Coronary artery (tissue), 2 donors: ENCODE results near the gene AKAP13.

Experiments used
- DNase-seq: peaks from one replicate; pipeline ENCODE4 v3.0.0-alpha.2; 2017; ENCODE audit warnings: low spot score
- H3K27ac ChIP-seq, 2 donors: fragments of 200-600 bp; sonication (generic); one replicate each; pipeline ENCODE4 v1.5.1; 2016 to 2019
- H3K4me3 ChIP-seq: fragments of 200-600 bp; sonication (generic); 2 replicates; pipeline ENCODE4 v1.5.1; 2016; ENCODE audit warnings: mild to moderate bottlenecking, moderate library complexity
- TF ChIP-seq, protein P1 (sequence below): fragments of 200-600 bp; sonication (generic); IDR thresholded peaks from one replicate; pipeline ENCODE4 v1.5.1; 2019; ENCODE audit warnings: antibody characterized with exemption

AKAP13 gene

DNA sequence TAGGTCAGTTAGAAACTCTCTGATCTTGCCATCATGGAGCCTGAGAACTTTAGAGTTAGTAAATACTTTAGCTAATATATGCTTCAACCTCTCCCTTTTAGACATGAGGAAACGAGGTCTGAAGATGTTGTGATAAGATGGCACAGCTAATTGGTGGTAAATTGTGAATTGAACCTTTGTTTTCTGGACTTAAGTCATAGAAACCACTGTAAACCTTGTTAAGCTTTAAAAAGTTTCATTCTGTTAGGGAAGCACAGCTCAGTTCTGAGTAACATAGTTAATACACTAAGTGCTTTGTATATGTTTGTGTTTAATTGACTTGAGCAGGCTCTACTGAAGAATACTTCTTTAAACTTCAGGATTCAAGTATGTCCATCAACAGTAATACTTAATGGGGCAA, 108.6 kb downstream of the AKAP13 start:
- no peak for DNase-seq
- Histone ChIP-seq H3K4me3 (no peak overlapping the region), H3K27ac (no peak overlapping the region)
- TF ChIP-seq, protein P1, sequence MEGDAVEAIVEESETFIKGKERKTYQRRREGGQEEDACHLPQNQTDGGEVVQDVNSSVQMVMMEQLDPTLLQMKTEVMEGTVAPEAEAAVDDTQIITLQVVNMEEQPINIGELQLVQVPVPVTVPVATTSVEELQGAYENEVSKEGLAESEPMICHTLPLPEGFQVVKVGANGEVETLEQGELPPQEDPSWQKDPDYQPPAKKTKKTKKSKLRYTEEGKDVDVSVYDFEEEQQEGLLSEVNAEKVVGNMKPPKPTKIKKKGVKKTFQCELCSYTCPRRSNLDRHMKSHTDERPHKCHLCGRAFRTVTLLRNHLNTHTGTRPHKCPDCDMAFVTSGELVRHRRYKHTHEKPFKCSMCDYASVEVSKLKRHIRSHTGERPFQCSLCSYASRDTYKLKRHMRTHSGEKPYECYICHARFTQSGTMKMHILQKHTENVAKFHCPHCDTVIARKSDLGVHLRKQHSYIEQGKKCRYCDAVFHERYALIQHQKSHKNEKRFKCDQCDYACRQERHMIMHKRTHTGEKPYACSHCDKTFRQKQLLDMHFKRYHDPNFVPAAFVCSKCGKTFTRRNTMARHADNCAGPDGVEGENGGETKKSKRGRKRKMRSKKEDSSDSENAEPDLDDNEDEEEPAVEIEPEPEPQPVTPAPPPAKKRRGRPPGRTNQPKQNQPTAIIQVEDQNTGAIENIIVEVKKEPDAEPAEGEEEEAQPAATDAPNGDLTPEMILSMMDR, result no peak

DNA sequence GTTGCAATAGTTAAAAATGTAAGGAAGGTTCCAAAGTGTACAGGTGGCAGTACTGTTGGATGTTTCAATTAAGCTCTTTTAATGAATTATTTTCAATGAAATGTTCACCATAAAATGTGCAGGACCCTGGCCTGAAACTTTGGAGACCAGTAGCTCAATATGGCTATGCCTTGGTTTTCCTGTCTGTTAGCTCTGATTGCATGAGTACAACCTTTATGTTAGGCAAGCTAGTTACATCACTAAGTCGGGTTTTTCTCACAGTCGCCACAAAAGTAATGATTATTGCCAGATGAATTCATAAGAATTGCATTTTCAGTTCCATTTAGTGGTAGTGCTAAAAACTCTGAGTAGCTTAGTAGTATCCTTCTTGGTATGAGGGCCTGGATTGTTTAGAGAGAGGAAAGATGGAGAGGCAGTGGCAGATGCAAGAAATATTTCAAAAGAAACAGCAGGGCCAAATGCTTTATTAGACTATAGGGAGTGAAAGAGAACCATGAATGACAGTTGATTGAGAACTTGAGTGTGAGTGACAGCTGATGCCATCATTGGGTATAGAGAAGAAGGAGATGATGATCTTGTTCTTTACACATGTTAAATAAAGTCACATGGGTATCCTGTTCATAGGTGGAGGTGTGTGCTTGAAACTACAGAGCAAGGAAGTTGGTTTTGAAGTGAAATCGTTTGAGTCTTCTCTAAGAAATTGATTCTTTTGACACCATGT, 109.5 kb downstream of the AKAP13 start:
- no peak overlapping the region for H3K27ac ChIP-seq

DNA sequence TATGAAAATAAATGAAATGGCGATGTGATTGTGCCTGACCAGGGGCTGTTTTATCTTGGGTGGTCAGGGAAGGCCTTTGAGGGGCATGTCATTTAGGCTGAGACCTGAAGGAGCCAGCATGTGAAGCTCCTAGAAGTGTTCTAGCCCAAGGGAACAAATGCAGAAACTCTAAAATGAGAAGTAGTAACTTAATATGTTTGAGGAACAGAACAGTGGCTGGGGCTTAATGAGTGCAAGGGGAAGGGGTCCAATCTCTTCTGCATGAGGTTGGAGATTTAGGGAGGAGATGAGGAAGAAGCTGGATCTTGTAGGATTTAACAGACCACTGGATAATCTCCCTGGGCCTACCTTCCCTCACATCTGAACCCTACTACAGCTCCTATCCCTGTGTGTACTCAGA, 110.5 kb downstream of the AKAP13 start:
- no peak overlapping the region for H3K4me3 ChIP-seq
- H3K27ac ChIP-seq, result no peak overlapping the region
- DNase-seq, result no peak
- TF ChIP-seq, protein P1, result no peak

More for the DNA sequence above, 109.5 kb downstream of the AKAP13 start:
- no peak for DNase-seq
- no peak overlapping the region for H3K4me3 ChIP-seq
- TF ChIP-seq, protein P1, result no peak

DNA sequence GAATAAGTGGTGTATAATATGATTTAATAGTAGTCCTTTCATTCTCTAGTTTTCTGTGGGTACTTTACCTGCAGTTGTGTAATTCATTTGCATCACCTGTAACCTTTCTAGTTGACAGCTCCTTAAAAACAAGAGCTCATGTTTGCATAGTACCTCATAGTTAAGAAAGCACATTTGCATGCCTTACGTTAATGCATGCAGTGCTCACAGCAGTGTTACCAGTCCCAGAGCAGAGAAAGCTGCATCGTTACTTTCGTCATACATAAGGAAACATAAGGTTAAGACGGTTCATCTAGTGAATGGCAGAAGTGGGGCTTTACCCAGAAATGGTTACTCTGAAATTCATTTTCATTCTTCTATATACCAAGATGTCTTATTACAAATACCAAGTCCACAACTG, 111.3 kb downstream of the AKAP13 start:
- no peak overlapping the region for H3K27ac ChIP-seq
- no peak for DNase-seq
- H3K4me3 ChIP-seq, result no peak overlapping the region
- TF ChIP-seq, protein P1, result no peak

DNA sequence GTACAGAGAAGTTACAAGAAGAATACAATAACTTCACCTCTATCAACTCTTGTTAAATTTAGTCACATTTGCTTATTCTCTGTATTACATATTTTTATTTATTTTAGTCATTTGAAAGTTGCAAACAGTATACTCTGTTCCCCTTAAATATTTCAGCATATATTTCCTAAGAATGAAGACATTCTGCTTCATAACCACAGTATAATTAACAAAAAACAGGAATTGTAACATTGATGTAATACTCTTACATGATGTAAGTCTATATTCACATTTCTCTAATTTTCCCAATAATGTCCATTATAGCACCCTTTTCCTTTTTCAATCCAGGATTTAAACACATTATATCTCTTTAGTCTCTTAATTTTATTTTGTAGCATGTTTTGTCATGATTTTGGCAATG, 112.0 kb downstream of the AKAP13 start:
- Histone ChIP-seq H3K27ac (no peak overlapping the region), H3K4me3 (no peak overlapping the region)
- no peak for DNase-seq
- TF ChIP-seq, protein P1, result no peak

DNA sequence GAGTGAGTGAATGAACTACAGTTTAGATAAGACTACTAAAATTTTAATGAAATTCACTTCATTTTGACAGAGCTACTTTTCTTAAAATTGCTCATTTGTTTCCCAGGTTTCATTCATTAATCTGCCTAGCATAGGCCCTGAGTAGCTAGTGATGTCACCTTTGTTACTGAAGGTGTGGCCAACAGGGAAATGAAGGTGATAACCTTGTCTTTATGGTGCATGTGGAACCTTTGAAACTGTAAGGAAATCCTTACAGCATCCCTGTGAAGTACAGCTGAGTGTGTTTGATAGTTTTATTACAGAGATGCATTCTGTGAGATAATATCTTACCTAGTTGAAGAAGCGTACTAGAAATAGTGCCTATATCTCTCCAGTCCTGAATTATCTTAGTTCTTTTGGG, 112.9 kb downstream of the AKAP13 start:
- Histone ChIP-seq H3K4me3 (no peak overlapping the region), H3K27ac (no peak overlapping the region)
- TF ChIP-seq, protein P1, result no peak
- DNase-seq, result no peak

DNA sequence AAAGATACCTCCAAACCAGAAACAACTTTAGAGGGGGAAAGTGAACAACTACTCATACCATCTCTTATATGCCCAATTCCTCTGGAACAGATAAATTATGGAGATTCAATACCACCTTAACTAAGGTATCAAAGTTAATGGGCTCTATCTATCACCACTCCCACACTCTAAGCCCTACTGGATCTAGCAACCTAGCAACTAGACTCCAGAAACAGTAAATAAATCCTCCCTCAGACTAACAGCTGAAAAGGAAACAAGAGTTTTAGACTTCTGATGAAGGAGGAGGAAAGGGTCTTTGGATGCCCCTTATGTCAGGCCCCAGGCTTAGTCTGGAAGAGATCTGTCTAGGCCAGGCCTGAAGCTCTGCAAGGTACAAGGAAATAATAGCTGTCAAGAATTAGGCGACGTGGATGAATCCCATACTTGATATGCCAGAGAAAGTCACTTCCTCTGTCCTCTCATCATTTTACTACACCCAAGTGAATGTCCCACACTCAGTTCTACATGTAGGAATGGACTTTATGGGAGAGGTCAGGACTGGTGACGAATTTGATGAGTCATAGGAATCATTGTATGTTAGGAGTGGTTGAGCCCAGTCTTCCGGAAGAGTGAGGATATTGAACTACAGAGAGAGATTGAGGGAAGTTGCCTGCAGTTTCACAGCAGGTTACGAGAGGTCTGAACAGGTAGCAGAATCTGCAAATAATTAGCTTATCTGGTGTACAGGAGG, 113.8 kb downstream of the AKAP13 start:
- Histone ChIP-seq H3K27ac (peak overlapping the region in 1 of 2 donors; percentile 8), H3K4me3 (no peak overlapping the region)
- no peak for DNase-seq
- TF ChIP-seq, protein P1, result no peak
